Measurements from ENCODE around the gene RHBG.

The RHBG gene

GRCh38 chr1:156428746-156429288, 59.8 kb downstream of the RHBG start:
- no peak for DNase-seq

- DNase-seq: no peak
These were observed 60.5 kb downstream of the RHBG start for GRCh38 chr1:156429313-156430060.

GRCh38 chr1:156430303-156430702, 61.3 kb downstream of the RHBG start:
- no peak for DNase-seq

GRCh38 chr1:156430866-156431265, 61.9 kb downstream of the RHBG start:
- DNase-seq: no peak

DNA sequence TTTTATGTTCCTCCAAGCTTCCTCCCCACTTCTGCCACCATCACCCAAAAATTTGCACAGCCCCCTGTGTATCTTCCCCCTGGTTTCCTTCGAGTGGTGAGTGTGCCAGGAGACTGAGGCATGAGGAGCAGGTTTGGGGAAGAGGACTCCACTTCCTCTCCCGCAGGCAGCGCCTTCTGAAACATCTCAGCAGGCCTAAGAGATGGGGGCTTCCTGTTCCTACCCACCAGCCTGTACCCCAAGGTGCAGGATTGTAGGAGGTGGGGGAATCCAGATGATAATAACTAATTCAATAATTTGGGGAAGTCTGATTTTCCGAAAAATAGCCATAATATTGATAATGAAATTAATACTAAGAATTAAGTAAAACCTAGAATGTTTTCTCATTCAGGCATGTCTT, 62.4 kb downstream of the RHBG start:
- DNase-seq: no peak

DNA sequence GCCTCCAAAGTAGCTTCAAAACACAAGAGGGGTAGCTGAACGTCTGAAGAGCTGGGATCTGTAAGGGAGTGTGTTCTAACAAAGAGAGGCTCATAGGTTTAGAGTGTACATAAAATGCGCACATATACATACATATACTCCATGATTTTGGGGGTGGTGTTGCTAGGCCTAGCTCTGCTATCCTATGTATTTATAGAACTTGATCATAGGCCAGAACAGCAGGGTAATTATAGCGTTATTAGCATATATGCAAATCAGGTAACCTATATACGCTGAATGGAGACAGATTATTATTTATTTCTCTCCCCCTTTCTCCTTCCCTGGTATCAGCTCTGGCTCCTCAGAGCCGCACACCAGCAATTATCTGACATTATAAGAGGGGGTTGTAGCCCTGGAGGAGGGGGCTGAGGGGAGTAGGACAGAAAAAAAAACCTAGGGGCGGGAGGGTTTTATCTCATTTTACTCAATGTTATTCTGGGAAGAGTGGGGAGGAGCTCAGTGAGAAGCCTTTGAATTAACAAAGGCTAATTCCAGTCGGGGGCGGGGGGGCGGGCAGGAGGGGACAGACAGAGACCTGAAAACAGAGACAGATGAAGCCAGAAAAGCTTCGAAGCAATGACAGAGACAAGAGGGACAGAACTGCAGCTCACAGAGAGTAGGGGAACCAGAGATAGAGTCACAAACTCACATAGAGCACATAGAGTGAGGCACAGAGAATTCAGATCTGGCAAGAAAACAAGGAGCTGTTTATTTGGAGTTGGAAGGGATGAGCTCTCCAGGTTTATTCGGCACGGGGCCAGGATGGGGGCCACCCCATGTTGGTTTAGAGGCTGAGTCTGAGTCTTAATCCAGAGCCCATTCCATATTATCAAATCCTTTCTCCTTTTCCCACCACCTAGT, 63.0 kb downstream of the RHBG start:
- DNase-seq: no peak

DNA sequence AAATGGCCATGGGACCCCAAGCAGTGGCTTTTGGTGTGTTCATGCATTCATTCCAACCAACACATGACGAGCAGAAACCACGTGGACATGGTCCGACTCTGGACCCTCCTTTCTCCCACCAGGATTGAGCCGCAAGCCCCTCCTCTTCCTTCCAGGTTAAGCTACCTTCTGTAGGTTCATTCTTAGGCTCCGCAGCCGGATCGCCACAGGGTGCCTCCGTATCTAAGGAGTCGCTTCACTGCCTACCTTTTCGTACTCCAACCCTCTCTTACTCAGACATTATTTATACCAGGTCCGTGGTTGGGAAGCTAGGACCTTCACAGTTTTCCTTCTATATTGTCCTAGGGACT, 63.6 kb downstream of the RHBG start:
- DNase-seq: no peak

GRCh38 chr1:156433032-156433431, 64.0 kb downstream of the RHBG start:
- no peak for DNase-seq

DNA sequence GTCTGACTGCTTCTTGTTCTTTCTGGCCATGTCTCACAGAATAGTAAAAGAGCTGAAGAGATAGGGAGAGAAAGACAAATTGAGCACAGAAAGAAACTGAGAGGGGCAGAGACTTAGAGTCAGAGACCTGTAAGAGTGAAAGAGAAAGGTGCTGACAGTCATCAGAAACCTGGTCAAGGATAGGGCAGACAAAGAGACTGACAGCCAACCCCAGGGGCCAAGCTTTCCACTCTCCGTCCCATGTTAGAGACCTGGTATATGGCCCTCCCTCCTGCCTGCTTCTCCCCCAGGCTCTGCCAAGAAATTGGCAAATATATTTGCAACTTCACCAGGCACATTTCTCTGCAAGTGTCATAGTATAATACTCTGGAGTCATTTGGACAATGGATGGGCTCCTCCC, 64.6 kb downstream of the RHBG start:
- no peak for DNase-seq
